ENCODE results near the gene RBL2.

DNA sequence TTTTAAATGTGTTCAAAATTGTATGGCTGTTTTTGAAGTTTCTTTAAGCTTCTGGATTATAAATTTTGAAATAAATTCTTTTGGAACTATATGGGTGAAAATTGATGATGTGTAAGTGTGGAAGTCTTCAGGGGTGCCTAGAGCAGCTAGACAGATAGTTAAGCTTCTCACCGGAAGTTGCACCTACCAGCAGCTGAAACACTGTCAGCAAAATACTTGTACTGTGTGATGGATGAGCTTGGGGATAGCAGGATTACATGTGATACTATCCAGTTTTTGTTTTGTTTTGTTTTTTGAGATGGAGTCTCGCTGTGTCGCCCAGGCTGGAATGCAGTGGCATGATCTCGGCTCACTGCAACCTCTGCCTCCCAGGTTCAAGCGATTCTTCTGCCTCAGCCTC, 19.7 kb downstream of the RBL2 start:
- TF ChIP-seq, protein P1, sequence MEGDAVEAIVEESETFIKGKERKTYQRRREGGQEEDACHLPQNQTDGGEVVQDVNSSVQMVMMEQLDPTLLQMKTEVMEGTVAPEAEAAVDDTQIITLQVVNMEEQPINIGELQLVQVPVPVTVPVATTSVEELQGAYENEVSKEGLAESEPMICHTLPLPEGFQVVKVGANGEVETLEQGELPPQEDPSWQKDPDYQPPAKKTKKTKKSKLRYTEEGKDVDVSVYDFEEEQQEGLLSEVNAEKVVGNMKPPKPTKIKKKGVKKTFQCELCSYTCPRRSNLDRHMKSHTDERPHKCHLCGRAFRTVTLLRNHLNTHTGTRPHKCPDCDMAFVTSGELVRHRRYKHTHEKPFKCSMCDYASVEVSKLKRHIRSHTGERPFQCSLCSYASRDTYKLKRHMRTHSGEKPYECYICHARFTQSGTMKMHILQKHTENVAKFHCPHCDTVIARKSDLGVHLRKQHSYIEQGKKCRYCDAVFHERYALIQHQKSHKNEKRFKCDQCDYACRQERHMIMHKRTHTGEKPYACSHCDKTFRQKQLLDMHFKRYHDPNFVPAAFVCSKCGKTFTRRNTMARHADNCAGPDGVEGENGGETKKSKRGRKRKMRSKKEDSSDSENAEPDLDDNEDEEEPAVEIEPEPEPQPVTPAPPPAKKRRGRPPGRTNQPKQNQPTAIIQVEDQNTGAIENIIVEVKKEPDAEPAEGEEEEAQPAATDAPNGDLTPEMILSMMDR (IDR thresholded peaks at IDR 0.05), result no peak
- TF ChIP-seq POLR2A (IDR thresholded peaks at IDR 0.05), result no peak
- no peak for TF ChIP-seq EP300 (IDR thresholded peaks at IDR 0.05)

Data from ovary (tissue), 3 donors.